ENCODE results near the gene CFAP77. TPM values are rescaled to one million over a fixed set of nuclear protein-coding genes. Genes with fewer than 3 reads are reported as not detected.

CFAP77 gene
- total and polyA plus RNA-seq, 2 of the 4 experiments (the other 2 are of a cell fraction): not detected

DNA sequence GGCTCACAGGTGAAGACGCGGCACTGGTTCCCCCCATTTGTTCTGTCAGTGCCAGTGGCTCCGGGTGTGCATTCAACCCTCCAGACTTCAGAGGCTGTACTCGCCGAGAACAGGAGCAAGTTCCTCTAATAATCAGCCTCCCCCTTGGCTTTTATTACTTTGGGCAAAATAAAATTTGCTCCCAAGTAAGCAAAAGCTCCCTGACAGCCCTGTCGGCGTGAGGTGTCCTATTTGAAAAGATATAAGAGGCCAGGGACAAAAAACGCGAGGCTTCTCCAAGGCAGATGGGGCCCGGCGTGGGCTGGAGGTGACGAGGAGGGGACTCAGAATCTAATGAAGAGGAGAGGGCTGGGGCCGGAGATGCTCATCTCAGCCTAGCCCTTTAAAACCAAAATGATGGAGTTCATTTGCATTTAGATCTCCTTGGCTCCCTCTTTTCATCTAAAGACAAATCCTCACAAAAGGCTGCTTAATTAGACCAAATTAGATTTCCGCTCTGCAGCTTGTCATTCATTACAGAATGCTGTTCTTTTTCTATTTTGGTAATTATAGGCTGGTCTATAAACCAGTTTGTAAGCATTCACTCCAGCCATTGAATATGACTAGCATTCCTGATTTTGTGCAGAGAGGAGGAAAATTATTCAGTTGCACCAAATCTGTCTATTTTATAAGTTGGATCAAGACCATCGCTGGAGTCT lies 68.5 kb downstream of the CFAP77 start:
- H2AFZ ChIP-seq (replicated peaks; ENCODE audit: low read length, poor library complexity): no peak overlapping the region
- H3K18ac ChIP-seq (ENCODE audit: low read depth, low read length): no peak overlapping the region
- peaks cover 59% of the 10 kb centered on the region for H3K27me3 ChIP-seq (ENCODE audit: control insufficient read depth, insufficient read depth, low read length)
- H4K20me1 ChIP-seq (ENCODE audit: insufficient read depth, low read length): no peaks in the 10 kb centered on the region
- no peaks in the 10 kb centered on the region for H3K79me1 ChIP-seq (ENCODE audit: low read depth in 1 of 2, low read length in 2 of 2)
- no peaks in the 10 kb centered on the region for H3K36me3 ChIP-seq (ENCODE audit: control insufficient read depth, insufficient read depth, low read length)
- dilution Hi-C loops (cut with HindIII; ENCODE audit: low sequenced_read_pairs, unreplicated experiment) (no loop called here), in situ Hi-C loops (cut with MboI; ENCODE audit: low sequenced_read_pairs) (no loop called here), intact Hi-C loops (cut with micrococcal nuclease) (no loop called here)
- H2AK5ac ChIP-seq (ENCODE audit: low read depth, low read length): no peak overlapping the region
- H4K91ac ChIP-seq (ENCODE audit: insufficient read depth, low read depth, low read length): no peak overlapping the region
- no peak overlapping the region for H3K4ac ChIP-seq (ENCODE audit: low read depth, low read length)
- DNase-seq (no peak), ATAC-seq (ENCODE audit: low read depth) (no peak)
- ChIA-PET POLR2A (ENCODE audit: unreplicated experiment) (no interaction called here), CTCF (no interaction called here)
- H3K4me2 ChIP-seq (ENCODE audit: low read depth, low read length): no peak overlapping the region
- no peak overlapping the region for H2BK5ac ChIP-seq (ENCODE audit: low read depth, low read length, poor library complexity, severe bottlenecking)
- TF ChIP-seq NFE2L2 (IDR thresholded peaks at IDR 0.05; ENCODE audit: low read depth, low read length) (no peak), MAFK (IDR thresholded peaks at IDR 0.05; ENCODE audit: low read depth, low read length) (no peak), MAZ (IDR thresholded peaks at IDR 0.05; ENCODE audit: borderline replicate concordance, low read depth, low read length) (no peak), FOS (IDR thresholded peaks at IDR 0.05; ENCODE audit: low read depth, low read length) (no peak), RFX5 (IDR thresholded peaks at IDR 0.05; ENCODE audit: low read depth, low read length) (no peak), POLR2A (IDR thresholded peaks at IDR 0.05; ENCODE audit: low read depth, low read length) (no peak), RAD21 (IDR thresholded peaks at IDR 0.05; ENCODE audit: low read length) (no peak), SMC3 (IDR thresholded peaks at IDR 0.05; ENCODE audit: low read depth, low read length) (no peak), RCOR1 (IDR thresholded peaks at IDR 0.05; ENCODE audit: insufficient replicate concordance, low read length) (no peak), MXI1 (IDR thresholded peaks at IDR 0.05; ENCODE audit: borderline replicate concordance, low read depth, low read length) (no peak), CHD1 (IDR thresholded peaks at IDR 0.05; ENCODE audit: low read depth, low read length) (no peak), CEBPB (IDR thresholded peaks at IDR 0.05; ENCODE audit: low read depth, low read length) (no peak)
- TF ChIP-seq, protein P1, sequence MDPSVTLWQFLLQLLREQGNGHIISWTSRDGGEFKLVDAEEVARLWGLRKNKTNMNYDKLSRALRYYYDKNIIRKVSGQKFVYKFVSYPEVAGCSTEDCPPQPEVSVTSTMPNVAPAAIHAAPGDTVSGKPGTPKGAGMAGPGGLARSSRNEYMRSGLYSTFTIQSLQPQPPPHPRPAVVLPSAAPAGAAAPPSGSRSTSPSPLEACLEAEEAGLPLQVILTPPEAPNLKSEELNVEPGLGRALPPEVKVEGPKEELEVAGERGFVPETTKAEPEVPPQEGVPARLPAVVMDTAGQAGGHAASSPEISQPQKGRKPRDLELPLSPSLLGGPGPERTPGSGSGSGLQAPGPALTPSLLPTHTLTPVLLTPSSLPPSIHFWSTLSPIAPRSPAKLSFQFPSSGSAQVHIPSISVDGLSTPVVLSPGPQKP (IDR thresholded peaks at IDR 0.05; ENCODE audit: borderline replicate concordance, low read depth, low read length): no peak
- TF ChIP-seq, protein P2, sequence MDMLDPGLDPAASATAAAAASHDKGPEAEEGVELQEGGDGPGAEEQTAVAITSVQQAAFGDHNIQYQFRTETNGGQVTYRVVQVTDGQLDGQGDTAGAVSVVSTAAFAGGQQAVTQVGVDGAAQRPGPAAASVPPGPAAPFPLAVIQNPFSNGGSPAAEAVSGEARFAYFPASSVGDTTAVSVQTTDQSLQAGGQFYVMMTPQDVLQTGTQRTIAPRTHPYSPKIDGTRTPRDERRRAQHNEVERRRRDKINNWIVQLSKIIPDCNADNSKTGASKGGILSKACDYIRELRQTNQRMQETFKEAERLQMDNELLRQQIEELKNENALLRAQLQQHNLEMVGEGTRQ (IDR thresholded peaks at IDR 0.05; ENCODE audit: low read depth, low read length): no peak
- TF ChIP-seq, protein P3, sequence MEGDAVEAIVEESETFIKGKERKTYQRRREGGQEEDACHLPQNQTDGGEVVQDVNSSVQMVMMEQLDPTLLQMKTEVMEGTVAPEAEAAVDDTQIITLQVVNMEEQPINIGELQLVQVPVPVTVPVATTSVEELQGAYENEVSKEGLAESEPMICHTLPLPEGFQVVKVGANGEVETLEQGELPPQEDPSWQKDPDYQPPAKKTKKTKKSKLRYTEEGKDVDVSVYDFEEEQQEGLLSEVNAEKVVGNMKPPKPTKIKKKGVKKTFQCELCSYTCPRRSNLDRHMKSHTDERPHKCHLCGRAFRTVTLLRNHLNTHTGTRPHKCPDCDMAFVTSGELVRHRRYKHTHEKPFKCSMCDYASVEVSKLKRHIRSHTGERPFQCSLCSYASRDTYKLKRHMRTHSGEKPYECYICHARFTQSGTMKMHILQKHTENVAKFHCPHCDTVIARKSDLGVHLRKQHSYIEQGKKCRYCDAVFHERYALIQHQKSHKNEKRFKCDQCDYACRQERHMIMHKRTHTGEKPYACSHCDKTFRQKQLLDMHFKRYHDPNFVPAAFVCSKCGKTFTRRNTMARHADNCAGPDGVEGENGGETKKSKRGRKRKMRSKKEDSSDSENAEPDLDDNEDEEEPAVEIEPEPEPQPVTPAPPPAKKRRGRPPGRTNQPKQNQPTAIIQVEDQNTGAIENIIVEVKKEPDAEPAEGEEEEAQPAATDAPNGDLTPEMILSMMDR (conservative IDR thresholded peaks at IDR 0.05; ENCODE audit: low read depth, low read length): no peak
- no peak overlapping the region for H4K8ac ChIP-seq (ENCODE audit: low read depth in 2 of 2, low read length in 2 of 2)
- no peak overlapping the region for H2AK9ac ChIP-seq (replicated peaks; ENCODE audit: low read depth, low read length, poor library complexity)
- no peak overlapping the region for H3K56ac ChIP-seq (ENCODE audit: extremely low read depth, insufficient read depth, low read length)
- H4K5ac ChIP-seq (ENCODE audit: low read depth, low read length): no peak overlapping the region
- H3K9ac ChIP-seq (ENCODE audit: low read depth, low read length): no peak overlapping the region
- H3K14ac ChIP-seq (replicated peaks; ENCODE audit: low read depth, low read length): no peak overlapping the region
- no peak overlapping the region for H3K27ac ChIP-seq (ENCODE audit: insufficient read depth, low read length)
- no peak overlapping the region for H2BK20ac ChIP-seq (ENCODE audit: low read depth, low read length)
- H3K23ac ChIP-seq (ENCODE audit: low read depth, low read length): no peak overlapping the region
- WGBS, 2 experiments (ENCODE audit: extremely low coverage in 2 of 2, insufficient read length in 1 of 2): no CpG with 5 or more reads among the region's 15 CpGs
- H3K9me1 ChIP-seq (ENCODE audit: insufficient read depth, low read length): no peaks in the 10 kb centered on the region
- H2BK120ac ChIP-seq (ENCODE audit: low read depth, low read length): no peak overlapping the region
- no peak overlapping the region for H3K4me3 ChIP-seq (ENCODE audit: insufficient read depth, low read depth, low read length)
- H3K9me3 ChIP-seq (ENCODE audit: control insufficient read depth, insufficient read depth, low read length): no peaks in the 10 kb centered on the region
- no peak overlapping the region for H2BK15ac ChIP-seq (ENCODE audit: low read depth, low read length)
- H3K4me1 ChIP-seq (ENCODE audit: control insufficient read depth, insufficient read depth, low read length): no peaks in the 10 kb centered on the region
- no TSS peak for BruUV-seq (replicated peaks)
